GM12865 (cell line): ENCODE measurements around the gene HMCN1.

Experiments
- DNase-seq: peaks from one replicate; pipeline ENCODE4 v3.0.0; 2010; ENCODE audit warnings: low read depth
- H3K4me3 ChIP-seq: 2 replicates; pipeline ENCODE4 v1.5.1; 2011; ENCODE audit warnings: mild to moderate bottlenecking, low read depth, low read length, control low read depth
- TF ChIP-seq, protein P1 (sequence below): IDR thresholded peaks from 2 replicates; pipeline ENCODE4 v1.5.1; 2011; ENCODE audit warnings: low read length, control low read depth, low read depth, inconsistent platforms; ENCODE audit not compliant: insufficient read depth; ENCODE audit errors: missing control alignments

HMCN1 gene

DNA sequence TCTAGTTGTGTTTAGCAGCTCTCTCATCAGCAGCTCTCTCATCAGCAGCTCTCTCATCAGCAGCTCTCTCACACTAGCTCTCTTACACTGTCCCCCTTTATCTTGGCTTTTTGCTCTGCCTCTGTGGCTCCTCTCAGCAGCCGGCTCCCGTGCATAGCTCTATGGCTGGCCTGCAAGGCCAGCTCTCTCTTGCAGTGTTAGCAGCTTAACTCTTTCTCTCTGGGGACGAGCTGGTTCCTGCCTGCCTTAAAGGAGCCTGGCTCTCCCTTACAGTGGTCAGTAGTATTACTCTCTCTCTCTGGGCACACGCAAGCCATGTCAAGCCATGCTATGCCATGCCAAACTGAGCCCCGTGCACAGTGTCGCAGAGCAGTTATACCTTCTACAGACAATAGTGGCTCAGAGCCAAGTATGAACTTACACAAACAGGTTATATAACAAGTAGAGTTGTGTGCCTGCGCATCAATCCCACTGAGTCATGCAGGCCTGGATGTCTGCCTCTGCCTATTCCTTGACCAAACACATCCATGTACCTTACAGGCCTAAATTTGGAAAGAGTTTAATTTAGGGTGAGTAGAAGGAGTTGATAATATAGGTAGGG, 345.0 kb downstream of the HMCN1 start:
- no peak for DNase-seq
- TF ChIP-seq, protein P1, sequence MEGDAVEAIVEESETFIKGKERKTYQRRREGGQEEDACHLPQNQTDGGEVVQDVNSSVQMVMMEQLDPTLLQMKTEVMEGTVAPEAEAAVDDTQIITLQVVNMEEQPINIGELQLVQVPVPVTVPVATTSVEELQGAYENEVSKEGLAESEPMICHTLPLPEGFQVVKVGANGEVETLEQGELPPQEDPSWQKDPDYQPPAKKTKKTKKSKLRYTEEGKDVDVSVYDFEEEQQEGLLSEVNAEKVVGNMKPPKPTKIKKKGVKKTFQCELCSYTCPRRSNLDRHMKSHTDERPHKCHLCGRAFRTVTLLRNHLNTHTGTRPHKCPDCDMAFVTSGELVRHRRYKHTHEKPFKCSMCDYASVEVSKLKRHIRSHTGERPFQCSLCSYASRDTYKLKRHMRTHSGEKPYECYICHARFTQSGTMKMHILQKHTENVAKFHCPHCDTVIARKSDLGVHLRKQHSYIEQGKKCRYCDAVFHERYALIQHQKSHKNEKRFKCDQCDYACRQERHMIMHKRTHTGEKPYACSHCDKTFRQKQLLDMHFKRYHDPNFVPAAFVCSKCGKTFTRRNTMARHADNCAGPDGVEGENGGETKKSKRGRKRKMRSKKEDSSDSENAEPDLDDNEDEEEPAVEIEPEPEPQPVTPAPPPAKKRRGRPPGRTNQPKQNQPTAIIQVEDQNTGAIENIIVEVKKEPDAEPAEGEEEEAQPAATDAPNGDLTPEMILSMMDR = no peak

DNA sequence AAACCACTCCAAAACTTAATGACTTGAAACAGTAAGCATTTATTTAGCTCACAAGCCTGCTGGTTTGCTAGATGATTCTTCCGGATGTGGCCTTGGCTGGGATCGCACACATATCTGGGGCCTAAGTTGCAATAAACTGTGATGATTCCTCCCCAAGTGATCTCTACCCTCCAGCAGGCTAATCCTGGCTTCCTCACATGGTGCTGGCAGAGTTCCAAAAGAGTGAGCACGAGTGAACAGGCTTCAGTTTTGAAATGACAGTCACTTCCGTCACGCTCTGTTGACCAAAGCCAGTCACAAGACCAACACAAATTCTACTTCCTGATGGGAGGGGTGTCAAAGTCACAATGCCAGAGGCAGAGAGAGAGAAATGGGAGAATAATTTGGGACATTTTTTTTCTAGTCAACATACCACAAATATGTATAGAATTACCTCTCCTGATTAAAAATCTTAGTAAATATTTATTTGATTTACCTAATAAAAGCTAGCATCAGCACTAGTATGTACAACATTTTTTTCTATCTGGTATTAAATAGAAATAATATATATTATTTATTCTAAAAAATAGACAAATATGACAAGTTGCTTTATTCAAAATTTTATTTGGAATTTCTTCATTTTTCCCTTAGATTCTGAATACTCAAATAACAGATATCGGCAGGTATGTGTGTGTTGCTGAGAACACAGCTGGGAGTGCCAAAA, 348.2 kb downstream of the HMCN1 start:
- H3K4me3 ChIP-seq = no peak overlapping the region
- DNase-seq = peak; percentile 89
- TF ChIP-seq, protein P1 = no peak

More for the DNA sequence above, 345.0 kb downstream of the HMCN1 start:
- H3K4me3 ChIP-seq = no peak overlapping the region

DNA sequence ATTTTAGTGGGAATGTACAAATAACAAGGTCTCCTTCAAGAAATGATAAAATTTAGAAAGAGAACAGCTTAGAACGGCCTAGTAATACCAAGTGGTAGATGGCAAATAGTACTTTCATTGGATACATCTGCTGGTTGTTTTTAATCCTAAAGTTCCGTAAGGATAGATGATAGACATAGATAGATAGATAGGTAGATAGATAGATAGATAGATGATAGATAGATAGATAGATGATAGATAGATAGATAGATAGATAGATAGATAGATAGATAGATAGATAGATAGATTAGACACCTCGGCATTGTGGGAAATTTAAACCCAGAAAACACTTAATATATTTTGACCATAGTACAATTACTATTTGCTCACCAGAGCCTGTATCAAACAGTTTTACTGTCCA, 352.4 kb downstream of the HMCN1 start:
- DNase-seq = no peak
- H3K4me3 ChIP-seq = no peak overlapping the region
- TF ChIP-seq, protein P1 = no peak

DNA sequence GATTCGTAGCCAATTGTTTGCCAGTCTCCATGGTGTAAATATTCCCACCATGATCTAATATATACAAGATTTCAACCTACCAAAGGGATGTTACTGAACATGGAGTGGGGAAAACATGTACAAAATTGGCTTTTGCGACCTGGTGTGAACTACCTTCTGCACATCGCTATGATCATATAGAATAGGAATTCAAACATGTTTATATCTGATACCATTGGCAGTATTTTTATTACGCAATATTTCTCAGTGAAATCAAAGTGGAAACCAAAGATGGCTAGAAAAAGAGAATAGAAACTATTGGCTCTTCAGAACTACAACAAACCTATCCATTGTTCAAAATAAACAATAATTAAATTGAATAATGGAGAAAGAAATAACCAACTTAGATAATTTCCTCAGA, 355.7 kb downstream of the HMCN1 start:
- no peak for DNase-seq
- no peak overlapping the region for H3K4me3 ChIP-seq
- TF ChIP-seq, protein P1 = no peak

DNA sequence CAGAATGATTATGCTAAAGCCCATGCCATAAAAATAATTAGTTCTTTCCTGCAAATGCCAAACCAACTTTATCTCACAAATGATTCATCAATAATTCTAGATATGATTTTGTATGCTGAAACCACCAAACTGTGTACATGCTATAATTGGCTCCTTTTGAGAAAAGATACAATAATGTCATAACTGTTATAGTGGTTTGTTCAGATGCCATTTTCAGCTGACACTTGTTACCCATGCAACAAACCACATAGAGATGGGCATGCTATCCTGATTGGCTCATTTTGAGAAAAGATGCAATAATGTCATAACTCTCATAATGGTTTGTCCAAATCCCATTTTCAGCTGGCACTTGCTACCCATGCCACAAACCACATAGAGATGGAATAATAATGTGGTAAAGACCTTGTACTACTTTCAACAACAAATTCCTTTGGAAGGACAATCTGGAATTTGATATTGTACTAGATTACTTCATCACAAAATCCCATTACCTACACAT, 357.1 kb downstream of the HMCN1 start:
- TF ChIP-seq, protein P1 = no peak
- no peak overlapping the region for H3K4me3 ChIP-seq
- no peak for DNase-seq

DNA sequence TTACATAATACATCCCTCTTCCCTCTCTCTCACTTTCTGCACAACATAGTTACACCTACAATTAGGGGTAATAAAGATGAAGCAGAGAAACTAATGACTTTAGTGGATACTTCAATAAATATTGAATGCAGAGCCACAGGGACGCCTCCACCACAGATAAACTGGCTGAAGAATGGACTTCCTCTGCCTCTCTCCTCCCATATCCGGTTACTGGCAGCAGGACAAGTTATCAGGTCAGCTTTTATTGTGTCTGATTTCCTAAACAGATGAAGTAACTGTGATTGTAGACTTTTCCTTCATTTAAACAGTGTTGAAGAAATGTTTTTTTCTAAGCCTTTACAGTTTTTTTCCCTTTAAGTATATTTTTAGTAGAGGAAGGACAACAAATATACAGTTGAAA, 359.2 kb downstream of the HMCN1 start:
- H3K4me3 ChIP-seq = no peak overlapping the region
- no peak for DNase-seq
- TF ChIP-seq, protein P1 = no peak
